Psoas muscle (tissue), 8 donors: ENCODE results near the gene CNPY1. TPM values are rescaled to one million over a fixed set of nuclear protein-coding genes. Genes with fewer than 3 reads are reported as not detected.
A peak's percentile ranks its signal among the peaks of the same experiment; 100 is the strongest.

ENCODE experiments used
- ATAC-seq, 4 donors: fragments of 200-7000 bp; cut with Tn5 transposase; one replicate each; pipeline ENCODE4 v1.9.1; 2020; ENCODE audit warnings: moderate library complexity in 3 of 4, mild to moderate bottlenecking in 2 of 4
- DNase-seq, 2 donors: peaks; one replicate each; pipeline ENCODE4 v3.0.0-alpha.2; 2020
- H3K27ac ChIP-seq: fragments of 200-600 bp; one replicate; pipeline ENCODE4 v1.8.0; 2022
- H3K27me3 ChIP-seq, 3 donors: fragments of 200-600 bp in 1 of 3; one replicate each; pipeline versions ENCODE4 v1.6.1 to v1.8.0; 2013 to 2022; ENCODE audit warnings: low read length in 2 of 3, mild to moderate bottlenecking in 2 of 3, moderate library complexity in 1 of 3; ENCODE audit not compliant: insufficient read depth in 3 of 3
- H3K36me3 ChIP-seq, 2 donors: fragments of 200-600 bp in 1 of 2; one replicate each; pipeline versions ENCODE4 v1.6.1 to v1.8.0; 2013 to 2022; ENCODE audit warnings: low read depth in 1 of 2, mild to moderate bottlenecking in 1 of 2, moderate library complexity in 1 of 2; ENCODE audit not compliant: insufficient read depth in 1 of 2
- H3K4me1 ChIP-seq: fragments of 200-600 bp; one replicate; pipeline ENCODE4 v1.8.0; 2022
- H3K4me3 ChIP-seq: fragments of 200-600 bp; one replicate; pipeline ENCODE4 v1.8.0; 2022; ENCODE audit warnings: mild to moderate bottlenecking
- H3K9me3 ChIP-seq: fragments of 200-600 bp; one replicate; pipeline ENCODE4 v1.8.0; 2022
- WGBS, 3 donors: extraction: QIAGEN DNeasy Blood & Tissue Kit; methylation state at CpG; one replicate each; pipeline versions ENCODE4 v1.1.6 to v1.1.7; 2013; 5-methylcytosine and 5-hydroxymethylcytosine counted together
- intact Hi-C, 2 donors: fragments of 100-400 bp; cut with DNase I; formaldehyde crosslinking; loops; one replicate each; pipeline versions ENCODE4 v1.11.0 to v1.14.2; 2022
- polyA plus RNA-seq, 3 donors: library from polyadenylated mRNA; stranded (reverse); fragments of 200-250 nt; gene quantifications; one replicate each; pipeline ENCODE4 v1.2.3, GENCODE V29; 2013
- total RNA-seq, 4 donors: library from RNA; stranded (reverse); fragmentation: NEBNext Ultra II Directional in 2 of 4; extraction: Animal tissue kit (Norgen Biotek cat#: 25700) in 2 of 4; gene quantifications; one replicate each; pipeline versions ENCODE4 v1.2.1 to v1.2.4, GENCODE V29; 2021 to 2023
- TF ChIP-seq, protein P1 (sequence below): fragments of 200-600 bp; IDR thresholded peaks from one replicate; pipeline ENCODE4 v1.8.0; 2022; ENCODE audit warnings: antibody characterized with exemption
- donor health status: healthy with polysubstance abuse.
- donor health status: DM: no; HTN: no; CAD: no; lungs with moderate emphysema.
- donor health status: Bipolar disorder and iron deficiency.
- donor health status: healthy.
- donor health status: DM: yes; HTN: yes; CAD: no.
- donor health status: DM: no; HTN: no; CAD: no.
- donor health status: DM: no; HTN: no; CAD: no.
- donor health status: DM: yes; HTN: yes; CAD: no.

CNPY1 gene
- total and polyA plus RNA-seq, 7 donors = not detected

DNA sequence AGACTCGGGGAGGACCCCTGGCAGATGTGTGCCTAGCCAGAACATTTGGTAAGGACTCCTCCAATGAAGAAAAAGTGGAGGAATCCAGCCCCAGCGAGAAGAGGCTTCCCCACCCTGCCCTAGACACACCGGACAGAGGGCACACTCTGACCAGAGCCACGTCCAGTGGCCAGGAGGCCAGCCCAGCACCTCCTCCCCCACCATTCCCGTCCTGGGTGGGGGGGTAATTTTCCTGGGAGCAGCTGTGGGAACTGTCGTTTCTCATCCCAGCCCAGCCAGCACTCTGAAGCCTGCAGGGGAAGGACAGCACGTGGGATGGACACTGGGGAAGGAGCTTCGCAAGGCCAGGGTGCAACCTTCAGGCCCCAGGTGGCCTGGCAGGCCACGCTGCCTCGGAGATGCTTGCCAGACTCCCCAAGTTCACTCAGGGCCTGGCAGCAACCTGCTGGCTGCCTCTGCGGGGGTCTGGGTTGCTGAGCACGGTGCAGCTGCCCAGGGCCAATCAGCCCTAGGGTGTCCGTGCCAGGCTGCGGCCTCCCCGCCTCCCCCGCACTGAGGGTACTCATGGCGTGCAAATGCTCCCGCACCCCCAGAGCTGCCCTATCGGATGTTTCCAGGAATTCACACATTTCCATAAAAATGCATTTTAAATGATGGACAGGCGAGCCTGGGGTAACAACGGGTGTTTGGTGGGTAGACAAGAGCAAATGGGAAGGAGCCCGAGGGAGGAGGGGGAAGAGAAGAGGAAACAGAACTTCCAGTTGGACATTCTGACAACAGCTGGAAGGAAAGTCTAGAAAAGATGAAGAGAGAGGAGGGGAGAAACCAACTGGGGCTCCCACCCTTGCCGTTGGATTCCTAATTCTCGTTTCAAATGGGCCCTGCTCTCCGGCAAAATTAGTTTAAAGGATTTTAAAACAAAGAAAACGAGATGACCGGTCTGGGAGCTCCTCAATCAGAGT, 90.3 kb downstream of the CNPY1 start:
- Histone ChIP-seq H3K36me3 (no peaks in the 10 kb centered on the region), H3K27ac (no peak overlapping the region), H3K4me1 (peaks cover 12% of the 10 kb centered on the region), H3K4me3 (peak overlapping the region; percentile 82), H3K27me3 (peaks cover 0 to 96% (median 68%) of the 10 kb centered on the region in 3 donors), H3K9me3 (no peaks in the 10 kb centered on the region)
- TF ChIP-seq, protein P1, sequence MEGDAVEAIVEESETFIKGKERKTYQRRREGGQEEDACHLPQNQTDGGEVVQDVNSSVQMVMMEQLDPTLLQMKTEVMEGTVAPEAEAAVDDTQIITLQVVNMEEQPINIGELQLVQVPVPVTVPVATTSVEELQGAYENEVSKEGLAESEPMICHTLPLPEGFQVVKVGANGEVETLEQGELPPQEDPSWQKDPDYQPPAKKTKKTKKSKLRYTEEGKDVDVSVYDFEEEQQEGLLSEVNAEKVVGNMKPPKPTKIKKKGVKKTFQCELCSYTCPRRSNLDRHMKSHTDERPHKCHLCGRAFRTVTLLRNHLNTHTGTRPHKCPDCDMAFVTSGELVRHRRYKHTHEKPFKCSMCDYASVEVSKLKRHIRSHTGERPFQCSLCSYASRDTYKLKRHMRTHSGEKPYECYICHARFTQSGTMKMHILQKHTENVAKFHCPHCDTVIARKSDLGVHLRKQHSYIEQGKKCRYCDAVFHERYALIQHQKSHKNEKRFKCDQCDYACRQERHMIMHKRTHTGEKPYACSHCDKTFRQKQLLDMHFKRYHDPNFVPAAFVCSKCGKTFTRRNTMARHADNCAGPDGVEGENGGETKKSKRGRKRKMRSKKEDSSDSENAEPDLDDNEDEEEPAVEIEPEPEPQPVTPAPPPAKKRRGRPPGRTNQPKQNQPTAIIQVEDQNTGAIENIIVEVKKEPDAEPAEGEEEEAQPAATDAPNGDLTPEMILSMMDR = no peak
- 5 to 8% (median 5%) methylated on average over 26 to 27 of the region's 27 CpGs for WGBS, 3 donors
- ATAC-seq (no peak), DNase-seq (no peak)
- intact Hi-C loops = loop anchor here in 1 of 2 donors (10.0 kb wide), 1 partner anchor 531 kb away; no protein-coding TSS in a partner anchor

DNA sequence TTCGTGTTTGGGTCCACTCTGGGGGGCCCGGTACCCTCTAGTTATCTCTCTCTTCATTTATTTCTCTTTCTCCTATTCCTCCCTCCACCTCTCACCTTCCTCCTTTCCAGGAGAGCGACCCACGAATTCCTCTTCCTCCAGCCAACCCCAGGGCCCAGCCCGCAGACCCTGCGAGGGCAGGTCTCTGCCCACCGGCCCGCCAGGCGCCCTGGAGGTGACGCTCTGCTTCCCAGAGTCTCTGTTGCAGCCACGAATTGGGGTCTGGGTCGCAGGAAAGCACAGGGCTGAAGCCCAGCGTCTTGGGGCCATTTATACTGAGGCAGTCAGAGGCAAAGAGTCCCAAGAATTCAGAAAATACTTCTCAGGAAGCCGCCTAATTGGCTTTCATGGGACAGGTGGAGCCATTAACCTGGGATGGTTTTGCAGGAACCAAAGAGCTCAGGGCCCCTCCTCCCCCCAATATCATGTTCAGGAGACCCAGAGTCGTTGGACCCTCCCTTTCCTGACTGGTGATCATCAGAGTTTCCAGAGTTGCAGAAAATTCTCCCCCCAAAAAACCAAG, 91.1 kb downstream of the CNPY1 start:
- Histone ChIP-seq H3K27me3 (peaks cover 0 to 96% (median 67%) of the 10 kb centered on the region in 3 donors), H3K27ac (no peak overlapping the region), H3K36me3 (no peaks in the 10 kb centered on the region), H3K9me3 (no peaks in the 10 kb centered on the region), H3K4me3 (no peak overlapping the region), H3K4me1 (peaks cover 19% of the 10 kb centered on the region)
- 7 to 10% (median 8%) methylated on average over 15 of the region's 15 CpGs for WGBS, 3 donors
- DNase-seq (no peak), ATAC-seq (no peak)
- intact Hi-C loops = loop anchor here in 1 of 2 donors (10.0 kb wide), 1 partner anchor 530 kb away; no protein-coding TSS in a partner anchor
- TF ChIP-seq, protein P1 = no peak

DNA sequence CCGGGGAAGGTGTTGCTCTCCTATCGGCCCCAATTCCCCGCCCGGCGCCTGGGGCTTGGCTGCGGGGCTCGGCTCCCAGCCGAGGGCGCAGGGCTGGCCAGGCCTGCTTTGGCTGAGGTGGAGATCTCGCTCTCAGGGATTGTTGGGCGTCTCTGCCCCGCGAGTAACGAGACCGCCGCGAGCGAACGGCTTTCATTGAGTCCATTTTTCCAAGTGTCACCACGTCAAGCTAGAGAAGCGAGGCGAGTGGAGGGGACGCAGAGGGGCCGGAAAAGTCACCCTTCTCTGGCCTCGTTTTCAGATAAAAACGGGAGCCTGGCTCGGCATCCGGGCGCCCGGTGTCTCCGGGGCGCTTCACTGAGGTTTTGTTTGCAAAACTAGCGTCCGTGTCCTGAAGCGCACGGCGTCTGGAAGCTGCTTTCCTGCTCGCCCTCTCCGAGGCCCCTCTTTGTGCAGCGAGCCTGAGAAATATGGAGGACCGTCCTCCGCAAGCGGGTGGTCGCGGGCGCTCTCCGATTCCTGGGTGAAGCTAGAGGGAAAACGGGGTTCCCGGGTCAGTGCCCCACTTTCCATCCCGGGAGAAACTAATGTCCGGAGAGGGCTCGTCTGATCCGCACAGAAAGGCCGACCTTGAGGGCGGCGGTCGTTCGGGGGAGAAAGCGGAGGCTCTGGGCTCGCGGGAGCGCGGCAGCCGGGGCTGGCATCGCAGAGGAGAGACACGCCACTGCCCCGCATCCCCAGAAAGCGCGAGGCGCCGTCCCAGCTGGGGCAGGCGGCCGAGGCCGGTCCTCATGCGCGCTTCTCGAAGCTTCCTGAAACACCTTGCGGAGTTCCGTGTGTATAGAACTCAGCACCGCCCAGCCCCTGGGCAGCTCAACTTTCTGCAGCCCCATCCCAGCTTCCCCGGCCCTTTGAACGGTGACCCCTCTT, 91.9 kb downstream of the CNPY1 start:
- intact Hi-C loops = loop anchor here in 1 of 2 donors (10.0 kb wide), 1 partner anchor 530 kb away; no protein-coding TSS in a partner anchor
- no peak for ATAC-seq
- no peaks in the 10 kb centered on the region for H3K9me3 ChIP-seq
- DNase-seq = no peak
- no peak overlapping the region for H3K27ac ChIP-seq
- H3K4me3 ChIP-seq = peak overlapping the region; percentile 36
- TF ChIP-seq, protein P1 = no peak
- peaks cover 0 to 96% (median 68%) of the 10 kb centered on the region in 3 donors for H3K27me3 ChIP-seq
- peaks cover 19% of the 10 kb centered on the region for H3K4me1 ChIP-seq
- H3K36me3 ChIP-seq = no peaks in the 10 kb centered on the region
- WGBS, 3 donors = 1 to 3% (median 2%) methylated on average over 79 to 82 of the region's 82 CpGs
